Smooth muscle cell (in vitro differentiated cells): ENCODE data around the gene NCOA5. TPM values are rescaled to one million over a fixed set of nuclear protein-coding genes. Genes with fewer than 3 reads are reported as not detected.

Source experiments
- DNase-seq: peaks from one replicate; lab custom pipeline; 2025; ENCODE audit not compliant: unreplicated experiment; lab: John Stamatoyannopoulos, UW
- H2AFZ ChIP-seq: fragments of 200-600 bp; sonication (generic); 2 replicates; pipeline ENCODE4 v1.6.0; 2016; ENCODE audit warnings: antibody characterized with exemption, low read depth, mild to moderate bottlenecking
- H3F3A ChIP-seq: fragments of 200-600 bp; sonication (generic); 2 replicates; pipeline ENCODE4 v1.6.0; 2017; ENCODE audit warnings: antibody characterized with exemption, low read depth
- H3K27ac ChIP-seq: fragments of 200-600 bp; sonication (generic); 2 replicates; pipeline ENCODE4 v1.5.1; 2016; ENCODE audit warnings: low read depth, mild to moderate bottlenecking
- H3K27me3 ChIP-seq: fragments of 200-600 bp; sonication (generic); 2 replicates; pipeline ENCODE4 v1.6.1; 2016; ENCODE audit warnings: low read depth, mild to moderate bottlenecking
- H3K36me3 ChIP-seq: fragments of 200-600 bp; sonication (generic); 2 replicates; pipeline ENCODE4 v1.5.1; 2016; ENCODE audit warnings: low read depth
- H3K4me1 ChIP-seq: fragments of 200-600 bp; sonication (generic); 2 replicates; pipeline ENCODE4 v1.5.1; 2016; ENCODE audit warnings: low read depth
- H3K4me2 ChIP-seq: fragments of 200-600 bp; sonication (generic); 2 replicates; pipeline ENCODE4 v1.6.0; 2016; ENCODE audit warnings: mild to moderate bottlenecking
- H3K4me3 ChIP-seq: fragments of 200-600 bp; sonication (generic); 2 replicates; pipeline ENCODE4 v1.5.1; 2016; ENCODE audit warnings: mild to moderate bottlenecking
- H3K79me2 ChIP-seq: fragments of 200-600 bp; sonication (generic); 2 replicates; pipeline ENCODE4 v1.6.0; 2016; ENCODE audit warnings: low read depth, mild to moderate bottlenecking
- H3K9ac ChIP-seq: fragments of 200-600 bp; sonication (generic); 2 replicates; pipeline ENCODE4 v1.6.0; 2016; ENCODE audit warnings: low read depth
- H3K9me3 ChIP-seq: fragments of 200-600 bp; sonication (generic); replicated peaks from 2 replicates; pipeline ENCODE4 v1.5.1; 2016; ENCODE audit warnings: low read depth
- H4K20me1 ChIP-seq: fragments of 200-600 bp; sonication (generic); 2 replicates; pipeline ENCODE4 v1.6.0; 2016; ENCODE audit warnings: low read depth
- CTCF ChIP-seq: fragments of 200-600 bp; sonication (generic); IDR thresholded peaks from 2 replicates; pipeline ENCODE4 v1.5.1; 2017; ENCODE audit warnings: borderline replicate concordance, mild to moderate bottlenecking, antibody characterized with exemption; ENCODE audit not compliant: insufficient read depth, poor library complexity, severe bottlenecking
- WGBS: methylation state at CpG from one replicate; pipeline ENCODE4 v1.1.7; 2016; ENCODE audit warnings: low lambda C conversion rate; 5-methylcytosine and 5-hydroxymethylcytosine counted together
- polyA plus RNA-seq: library from polyadenylated mRNA; unstranded; fragments of >200 nt; fragmentation: Nextera tagmentation; extraction: Ambion mirVana; gene quantifications from 2 replicates; pipeline ENCODE4 v1.2.1, GENCODE V29; 2016
- total RNA-seq: library from RNA; depleted of rRNA; stranded (reverse); fragments of >200 nt; gene quantifications from 2 replicates; pipeline ENCODE4 v1.2.3, GENCODE V29; 2014

Gene NCOA5
- total and polyA plus RNA-seq, 2 experiments from 2014 or later = 8.3 to 11.4 TPM

- Histone ChIP-seq H3K9me3 (no peaks in the 10 kb centered on the region), H3F3A (no peaks in the 10 kb centered on the region), H3K27me3 (peaks cover 50% of the 10 kb centered on the region), H3K27ac (no peak overlapping the region), H2AFZ (no peak overlapping the region), H3K79me2 (no peaks in the 10 kb centered on the region), H4K20me1 (no peaks in the 10 kb centered on the region), H3K4me2 (no peak overlapping the region), H3K36me3 (no peaks in the 10 kb centered on the region), H3K4me1 (peaks cover 4% of the 10 kb centered on the region), H3K9ac (no peak overlapping the region), H3K4me3 (no peak overlapping the region)
- WGBS = 49% methylated on average over 10 of the region's 10 CpGs
- TF ChIP-seq CTCF = no peak
- no peak for DNase-seq
Observed at GRCh38 chr20:46112430-46113112, 22.8 kb upstream of the NCOA5 start.

GRCh38 chr20:46111836-46112212 is 22.1 kb upstream of the NCOA5 start:
- H2AFZ ChIP-seq = no peak overlapping the region
- no peaks in the 10 kb centered on the region for H3F3A ChIP-seq
- H3K27ac ChIP-seq = no peak overlapping the region
- no peak overlapping the region for H3K4me2 ChIP-seq
- no peak for TF ChIP-seq CTCF
- H3K9ac ChIP-seq = no peak overlapping the region
- no peaks in the 10 kb centered on the region for H4K20me1 ChIP-seq
- DNase-seq = no peak
- no peaks in the 10 kb centered on the region for H3K36me3 ChIP-seq
- no peaks in the 10 kb centered on the region for H3K9me3 ChIP-seq
- peaks cover 4% of the 10 kb centered on the region for H3K4me1 ChIP-seq
- no peaks in the 10 kb centered on the region for H3K79me2 ChIP-seq
- no peak overlapping the region for H3K4me3 ChIP-seq
- peaks cover 56% of the 10 kb centered on the region for H3K27me3 ChIP-seq

- no peak for DNase-seq
- H3K36me3 ChIP-seq = no peaks in the 10 kb centered on the region
- TF ChIP-seq CTCF = no peak
- no peaks in the 10 kb centered on the region for H3F3A ChIP-seq
- WGBS = 70% methylated on average over 5 of the region's 5 CpGs
- H3K4me1 ChIP-seq = peaks cover 4% of the 10 kb centered on the region
- no peaks in the 10 kb centered on the region for H4K20me1 ChIP-seq
- no peak overlapping the region for H3K9ac ChIP-seq
- no peaks in the 10 kb centered on the region for H3K79me2 ChIP-seq
- no peak overlapping the region for H2AFZ ChIP-seq
- H3K4me2 ChIP-seq = no peak overlapping the region
- H3K27me3 ChIP-seq = peaks cover 57% of the 10 kb centered on the region
- H3K27ac ChIP-seq = no peak overlapping the region
- H3K4me3 ChIP-seq = no peak overlapping the region
- H3K9me3 ChIP-seq = no peaks in the 10 kb centered on the region
Observed at GRCh38 chr20:46111028-46111835, 21.5 kb upstream of the NCOA5 start.
